ENCODE results near the gene TTL.

TTL gene

DNA sequence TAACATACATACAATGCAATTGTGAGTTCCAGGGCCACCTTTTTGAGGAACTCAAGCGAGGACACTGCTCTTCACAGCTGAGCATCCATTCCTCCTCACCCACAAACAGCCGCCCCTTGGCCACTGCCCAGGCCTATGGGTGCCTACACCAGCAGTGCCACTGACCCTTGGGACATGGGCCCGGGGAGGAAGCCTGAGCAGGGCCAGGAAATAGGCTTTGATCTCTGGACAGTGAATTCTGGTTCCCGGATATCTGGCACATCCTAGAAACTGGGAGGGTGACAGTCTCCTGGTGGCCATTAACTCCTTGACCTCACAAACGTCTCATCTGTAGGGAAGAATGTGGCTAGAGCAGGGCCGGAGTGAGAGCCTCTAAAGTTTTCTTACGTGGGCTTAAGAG, 5.5 kb upstream of the TTL start:
- Histone ChIP-seq H3K9me3 (ENCODE audit: control insufficient read depth in 2 of 2, low read length in 2 of 2) (no peaks in the 10 kb centered on the region), H3K36me3 (ENCODE audit: control insufficient read depth in 2 of 2, insufficient read depth in 2 of 2, low read length in 2 of 2) (no peaks in the 10 kb centered on the region), H3K9ac (ENCODE audit: low read length in 2 of 2) (no peak overlapping the region), H3K4me3 (ENCODE audit: low read length in 2 of 2) (no peak overlapping the region), H3K4me1 (ENCODE audit: control insufficient read depth, insufficient read depth, low read length) (peaks cover 9% of the 10 kb centered on the region), H3K27ac (ENCODE audit: low read length) (no peak overlapping the region), H3K27me3 (ENCODE audit: control insufficient read depth in 1 of 2, insufficient read depth in 2 of 2, low read length in 2 of 2) (no peaks in the 10 kb centered on the region)

- peak overlapping the region; percentile 58 to 80 for H3K4me3 ChIP-seq (ENCODE audit: low read length in 2 of 2)
- H3K9me3 ChIP-seq (ENCODE audit: control insufficient read depth in 2 of 2, low read length in 2 of 2): no peaks in the 10 kb centered on the region
- no peak overlapping the region for H3K27ac ChIP-seq (ENCODE audit: low read length)
Observed at GRCh38 chr2:112480530-112481049, 1.4 kb upstream of the TTL start.

GRCh38 chr2:112481050-112481527, 867 bp upstream of the TTL start:
- H3K9ac ChIP-seq (ENCODE audit: low read length in 2 of 2): peak overlapping the region; percentile 19 to 76
- peak overlapping the region; percentile 70 for H3K27ac ChIP-seq (ENCODE audit: low read length)
- H3K36me3 ChIP-seq (ENCODE audit: control insufficient read depth in 2 of 2, insufficient read depth in 2 of 2, low read length in 2 of 2): no peaks in the 10 kb centered on the region
- H3K9me3 ChIP-seq (ENCODE audit: control insufficient read depth in 2 of 2, low read length in 2 of 2): no peaks in the 10 kb centered on the region
- peaks cover 22% of the 10 kb centered on the region for H3K4me1 ChIP-seq (ENCODE audit: control insufficient read depth, insufficient read depth, low read length)
- H3K27me3 ChIP-seq (ENCODE audit: control insufficient read depth in 1 of 2, insufficient read depth in 2 of 2, low read length in 2 of 2): no peaks in the 10 kb centered on the region
- H3K4me3 ChIP-seq (ENCODE audit: low read length in 2 of 2): peak overlapping the region; percentile 58 to 80

More at GRCh38 chr2:112480530-112481049, 1.4 kb upstream of the TTL start:
- Histone ChIP-seq H3K27me3 (ENCODE audit: control insufficient read depth in 1 of 2, insufficient read depth in 2 of 2, low read length in 2 of 2) (no peaks in the 10 kb centered on the region), H3K4me1 (ENCODE audit: control insufficient read depth, insufficient read depth, low read length) (peaks cover 22% of the 10 kb centered on the region), H3K9ac (ENCODE audit: low read length in 2 of 2) (peak overlapping the region in 1 of 2 donors; percentile 76), H3K36me3 (ENCODE audit: control insufficient read depth in 2 of 2, insufficient read depth in 2 of 2, low read length in 2 of 2) (no peaks in the 10 kb centered on the region)

DNA sequence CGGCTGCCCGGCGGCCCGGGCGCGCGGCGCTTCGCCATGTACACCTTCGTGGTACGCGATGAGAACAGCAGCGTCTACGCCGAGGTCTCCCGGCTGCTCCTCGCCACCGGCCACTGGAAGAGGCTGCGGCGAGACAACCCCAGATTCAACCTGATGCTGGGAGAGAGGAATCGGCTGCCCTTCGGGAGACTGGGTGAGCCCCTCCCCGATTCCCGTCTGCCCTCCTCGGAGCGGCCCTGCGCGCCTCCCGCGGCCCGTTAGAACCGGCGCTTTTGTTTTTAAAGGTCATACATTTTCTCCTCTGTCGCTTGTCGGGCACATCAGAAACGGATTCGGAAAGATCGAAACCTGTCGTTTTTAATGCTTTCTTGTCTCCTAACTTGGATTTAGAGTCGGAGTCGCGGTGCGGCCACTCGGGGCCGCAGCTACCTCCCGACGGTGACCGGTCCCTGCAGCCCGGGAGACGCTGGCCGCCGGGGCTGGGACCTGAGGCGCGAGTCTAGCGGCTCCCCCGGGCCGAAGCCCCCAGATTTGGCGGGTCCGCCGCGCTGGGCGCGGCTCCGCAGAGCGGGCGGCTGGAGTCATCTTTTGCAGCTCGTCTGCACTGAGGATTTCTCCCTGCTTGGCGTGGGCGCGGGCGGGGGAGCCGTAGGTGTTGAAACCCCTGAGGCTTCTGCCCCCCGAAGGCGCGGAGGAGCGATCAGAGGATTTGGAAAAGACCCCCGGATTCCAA, 519 bp downstream of the TTL start:
- Histone ChIP-seq H3K27me3 (ENCODE audit: control insufficient read depth in 1 of 2, insufficient read depth in 2 of 2, low read length in 2 of 2) (no peaks in the 10 kb centered on the region), H3K9ac (ENCODE audit: low read length in 2 of 2) (peak overlapping the region; percentile 78 to 82), H3K36me3 (ENCODE audit: control insufficient read depth in 2 of 2, insufficient read depth in 2 of 2, low read length in 2 of 2) (no peaks in the 10 kb centered on the region), H3K4me1 (ENCODE audit: control insufficient read depth, insufficient read depth, low read length) (peaks cover 22% of the 10 kb centered on the region), H3K27ac (ENCODE audit: low read length) (peak overlapping the region; percentile 74), H3K4me3 (ENCODE audit: low read length in 2 of 2) (peak overlapping the region; percentile 82 to 89), H3K9me3 (ENCODE audit: control insufficient read depth in 2 of 2, low read length in 2 of 2) (no peaks in the 10 kb centered on the region)

DNA sequence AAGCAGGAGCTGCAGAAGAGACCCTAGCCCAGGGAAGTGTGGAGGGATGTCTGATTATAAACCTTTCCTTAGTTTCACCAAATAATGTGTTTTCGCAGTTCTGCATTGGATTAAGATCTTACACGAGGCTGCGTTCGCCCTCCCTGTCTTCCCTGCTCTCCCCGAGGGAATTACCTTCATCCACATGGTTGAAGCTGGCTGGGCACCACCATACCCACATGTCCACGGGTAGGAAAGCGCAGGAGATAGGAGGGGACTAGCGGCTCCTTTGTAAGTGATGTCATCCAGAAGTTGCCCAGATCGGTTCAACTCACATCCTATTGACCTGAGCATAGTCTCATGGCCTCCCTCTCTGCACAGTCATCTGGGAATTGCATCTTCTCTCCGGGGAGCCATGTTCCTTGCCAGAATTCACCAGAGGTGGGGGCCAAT, 1.1 kb downstream of the TTL start:
- Histone ChIP-seq H3K9me3 (ENCODE audit: control insufficient read depth in 2 of 2, low read length in 2 of 2) (no peaks in the 10 kb centered on the region), H3K36me3 (ENCODE audit: control insufficient read depth in 2 of 2, insufficient read depth in 2 of 2, low read length in 2 of 2) (peaks cover 0 to 2% of the 10 kb centered on the region in 2 donors), H3K27ac (ENCODE audit: low read length) (peak overlapping the region; percentile 74), H3K9ac (ENCODE audit: low read length in 2 of 2) (peak overlapping the region; percentile 78 to 82), H3K27me3 (ENCODE audit: control insufficient read depth in 1 of 2, insufficient read depth in 2 of 2, low read length in 2 of 2) (no peaks in the 10 kb centered on the region), H3K4me3 (ENCODE audit: low read length in 2 of 2) (peak overlapping the region; percentile 82 to 89), H3K4me1 (ENCODE audit: control insufficient read depth, insufficient read depth, low read length) (peaks cover 22% of the 10 kb centered on the region)

GRCh38 chr2:112483831-112484230, 1.9 kb downstream of the TTL start:
- H3K9me3 ChIP-seq (ENCODE audit: control insufficient read depth in 2 of 2, low read length in 2 of 2): no peaks in the 10 kb centered on the region
- peaks cover 22% of the 10 kb centered on the region for H3K4me1 ChIP-seq (ENCODE audit: control insufficient read depth, insufficient read depth, low read length)
- no peak overlapping the region for H3K27ac ChIP-seq (ENCODE audit: low read length)
- H3K27me3 ChIP-seq (ENCODE audit: control insufficient read depth in 1 of 2, insufficient read depth in 2 of 2, low read length in 2 of 2): no peaks in the 10 kb centered on the region
- H3K4me3 ChIP-seq (ENCODE audit: low read length in 2 of 2): peak overlapping the region in 1 of 2 donors; percentile 82
- H3K9ac ChIP-seq (ENCODE audit: low read length in 2 of 2): peak overlapping the region in 1 of 2 donors; percentile 6
- peaks cover 0 to 2% of the 10 kb centered on the region in 2 donors for H3K36me3 ChIP-seq (ENCODE audit: control insufficient read depth in 2 of 2, insufficient read depth in 2 of 2, low read length in 2 of 2)

- no peak overlapping the region for H3K4me3 ChIP-seq (ENCODE audit: low read length in 2 of 2)
- no peaks in the 10 kb centered on the region for H3K27me3 ChIP-seq (ENCODE audit: control insufficient read depth in 1 of 2, insufficient read depth in 2 of 2, low read length in 2 of 2)
- no peak overlapping the region for H3K27ac ChIP-seq (ENCODE audit: low read length)
- H3K36me3 ChIP-seq (ENCODE audit: control insufficient read depth in 2 of 2, insufficient read depth in 2 of 2, low read length in 2 of 2): peaks cover 0 to 2% of the 10 kb centered on the region in 2 donors
- H3K4me1 ChIP-seq (ENCODE audit: control insufficient read depth, insufficient read depth, low read length): peaks cover 18% of the 10 kb centered on the region
- no peaks in the 10 kb centered on the region for H3K9me3 ChIP-seq (ENCODE audit: control insufficient read depth in 2 of 2, low read length in 2 of 2)
- H3K9ac ChIP-seq (ENCODE audit: low read length in 2 of 2): no peak overlapping the region
Observed at GRCh38 chr2:112485849-112486248, 3.9 kb downstream of the TTL start.

- Histone ChIP-seq H3K27ac (ENCODE audit: low read length) (no peak overlapping the region), H3K4me1 (ENCODE audit: control insufficient read depth, insufficient read depth, low read length) (peaks cover 12% of the 10 kb centered on the region), H3K27me3 (ENCODE audit: control insufficient read depth in 1 of 2, insufficient read depth in 2 of 2, low read length in 2 of 2) (no peaks in the 10 kb centered on the region), H3K9me3 (ENCODE audit: control insufficient read depth in 2 of 2, low read length in 2 of 2) (no peaks in the 10 kb centered on the region), H3K9ac (ENCODE audit: low read length in 2 of 2) (no peak overlapping the region), H3K4me3 (ENCODE audit: low read length in 2 of 2) (no peak overlapping the region), H3K36me3 (ENCODE audit: control insufficient read depth in 2 of 2, insufficient read depth in 2 of 2, low read length in 2 of 2) (peaks cover 0 to 2% of the 10 kb centered on the region in 2 donors)
Observed at GRCh38 chr2:112486895-112487294, 4.9 kb downstream of the TTL start.

DNA sequence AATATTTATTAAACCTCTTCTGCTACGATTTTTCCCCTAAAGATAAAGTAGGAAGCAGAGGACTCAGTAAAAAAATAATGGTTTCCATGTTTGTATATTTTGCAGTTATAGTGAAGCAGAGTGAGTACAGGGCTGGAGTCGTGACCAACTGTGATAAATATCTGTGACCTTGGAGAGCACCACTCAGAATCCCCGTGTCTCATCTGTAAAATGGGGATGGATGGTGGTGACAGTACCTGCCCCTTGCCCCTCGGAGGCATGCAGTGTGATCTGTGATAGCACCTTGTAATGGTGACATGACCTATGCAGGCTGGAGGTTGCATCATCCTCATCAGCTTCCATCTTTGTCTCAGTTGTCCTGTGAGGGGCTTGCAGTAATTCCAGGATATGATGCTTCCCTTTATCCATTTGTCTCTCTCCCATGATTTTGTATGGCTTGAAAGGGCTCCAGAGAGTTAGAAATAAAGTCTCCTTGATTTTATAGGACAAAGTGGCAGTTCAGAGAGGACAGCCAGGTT, 5.5 kb downstream of the TTL start:
- no peak overlapping the region for H3K9ac ChIP-seq (ENCODE audit: low read length in 2 of 2)
- H3K9me3 ChIP-seq (ENCODE audit: control insufficient read depth in 2 of 2, low read length in 2 of 2): no peaks in the 10 kb centered on the region
- no peak overlapping the region for H3K4me3 ChIP-seq (ENCODE audit: low read length in 2 of 2)
- peaks cover 0 to 2% of the 10 kb centered on the region in 2 donors for H3K36me3 ChIP-seq (ENCODE audit: control insufficient read depth in 2 of 2, insufficient read depth in 2 of 2, low read length in 2 of 2)
- H3K27ac ChIP-seq (ENCODE audit: low read length): no peak overlapping the region
- H3K27me3 ChIP-seq (ENCODE audit: control insufficient read depth in 1 of 2, insufficient read depth in 2 of 2, low read length in 2 of 2): no peaks in the 10 kb centered on the region
- H3K4me1 ChIP-seq (ENCODE audit: control insufficient read depth, insufficient read depth, low read length): peaks cover 12% of the 10 kb centered on the region

GRCh38 chr2:112488201-112488600, 6.2 kb downstream of the TTL start:
- Histone ChIP-seq H3K27me3 (ENCODE audit: control insufficient read depth in 1 of 2, insufficient read depth in 2 of 2, low read length in 2 of 2) (no peaks in the 10 kb centered on the region), H3K9me3 (ENCODE audit: control insufficient read depth in 2 of 2, low read length in 2 of 2) (no peaks in the 10 kb centered on the region), H3K4me3 (ENCODE audit: low read length in 2 of 2) (no peak overlapping the region), H3K9ac (ENCODE audit: low read length in 2 of 2) (peak overlapping the region in 1 of 2 donors; percentile 13), H3K36me3 (ENCODE audit: control insufficient read depth in 2 of 2, insufficient read depth in 2 of 2, low read length in 2 of 2) (peaks cover 0 to 2% of the 10 kb centered on the region in 2 donors), H3K4me1 (ENCODE audit: control insufficient read depth, insufficient read depth, low read length) (peaks cover 7% of the 10 kb centered on the region), H3K27ac (ENCODE audit: low read length) (no peak overlapping the region)

DNA sequence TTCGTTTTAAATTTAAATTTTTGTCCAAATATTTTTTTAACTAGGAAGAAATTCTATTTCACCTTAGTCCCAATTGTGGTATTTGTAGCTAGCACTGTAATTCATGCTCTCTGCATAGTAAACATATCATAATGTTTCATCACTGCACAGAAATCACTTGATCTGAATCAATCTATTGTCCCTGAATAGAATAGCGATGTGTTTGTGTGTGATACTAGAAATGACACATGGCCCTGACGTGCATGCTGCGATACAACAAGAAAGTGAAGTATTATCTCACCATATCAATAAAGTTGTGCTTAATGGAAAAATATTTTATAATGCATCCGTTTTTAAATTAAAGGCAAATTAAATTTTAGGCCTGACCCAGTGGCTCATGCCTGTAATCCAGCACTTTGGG, 10.0 kb downstream of the TTL start:
- Histone ChIP-seq H3K4me3 (ENCODE audit: low read length in 2 of 2) (no peak overlapping the region), H3K27ac (ENCODE audit: low read length) (no peak overlapping the region), H3K4me1 (ENCODE audit: control insufficient read depth, insufficient read depth, low read length) (no peaks in the 10 kb centered on the region), H3K9me3 (ENCODE audit: control insufficient read depth in 2 of 2, low read length in 2 of 2) (no peaks in the 10 kb centered on the region), H3K27me3 (ENCODE audit: control insufficient read depth in 1 of 2, insufficient read depth in 2 of 2, low read length in 2 of 2) (no peaks in the 10 kb centered on the region), H3K9ac (ENCODE audit: low read length in 2 of 2) (no peak overlapping the region), H3K36me3 (ENCODE audit: control insufficient read depth in 2 of 2, insufficient read depth in 2 of 2, low read length in 2 of 2) (peaks cover 8 to 16% of the 10 kb centered on the region in 2 donors)
